ENCODE results near the gene SLC9A9. TPM values are rescaled to one million over a fixed set of nuclear protein-coding genes. Genes with fewer than 3 reads are reported as not detected.

The SLC9A9 gene
- polyA plus RNA-seq, 1 donor, result 6.3 TPM

DNA sequence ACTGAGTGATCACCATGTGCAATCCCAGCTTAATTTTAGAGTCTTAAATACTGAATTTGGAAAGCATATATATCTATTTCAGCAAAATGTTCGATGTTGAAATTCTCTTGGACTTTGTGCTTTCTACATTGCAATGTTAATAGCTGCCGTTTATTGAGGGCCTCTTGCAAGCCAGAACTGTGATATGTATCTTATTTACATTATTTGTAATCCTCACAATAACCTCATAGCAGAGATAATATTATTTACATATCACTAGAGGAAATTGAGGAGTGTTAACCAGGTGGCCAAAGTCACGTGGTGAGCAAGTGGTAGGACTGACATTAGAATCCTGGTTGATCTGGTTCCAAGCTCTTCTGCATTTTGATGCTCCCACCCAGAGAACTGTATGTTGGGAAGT, 254.1 kb downstream of the SLC9A9 start:
- H3K9me3 ChIP-seq (ENCODE audit: control insufficient read depth, low read depth, low read length), result no peaks in the 10 kb centered on the region
- peaks cover 25% of the 10 kb centered on the region for H3K4me1 ChIP-seq (ENCODE audit: control insufficient read depth, insufficient read depth, low read length)
- no peaks in the 10 kb centered on the region for H3K27me3 ChIP-seq (ENCODE audit: control insufficient read depth, insufficient read depth, low read length)
- peak; percentile 61 to 84 for DNase-seq
- no peaks in the 10 kb centered on the region for H3K36me3 ChIP-seq (ENCODE audit: control insufficient read depth, insufficient read depth, low read length)
- WGBS (ENCODE audit: insufficient coverage, low lambda C conversion rate), result 0% methylated on average over 1 of the region's 3 CpGs
- no peak overlapping the region for H3K4me3 ChIP-seq (ENCODE audit: low read length)
- H3K27ac ChIP-seq (ENCODE audit: low read length), result no peak overlapping the region

- H3K27ac ChIP-seq (ENCODE audit: low read length), result no peak overlapping the region
- WGBS (ENCODE audit: insufficient coverage, low lambda C conversion rate), result 100% methylated on average over 1 of the region's 3 CpGs
- H3K36me3 ChIP-seq (ENCODE audit: control insufficient read depth, insufficient read depth, low read length), result no peaks in the 10 kb centered on the region
- DNase-seq, result no peak
- H3K9me3 ChIP-seq (ENCODE audit: control insufficient read depth, low read depth, low read length), result no peaks in the 10 kb centered on the region
- peaks cover 32% of the 10 kb centered on the region for H3K4me1 ChIP-seq (ENCODE audit: control insufficient read depth, insufficient read depth, low read length)
- H3K27me3 ChIP-seq (ENCODE audit: control insufficient read depth, insufficient read depth, low read length), result no peaks in the 10 kb centered on the region
- H3K4me3 ChIP-seq (ENCODE audit: low read length), result no peak overlapping the region
These were observed 257.6 kb downstream of the SLC9A9 start for GRCh38 chr3:143590660-143591059.

DNA sequence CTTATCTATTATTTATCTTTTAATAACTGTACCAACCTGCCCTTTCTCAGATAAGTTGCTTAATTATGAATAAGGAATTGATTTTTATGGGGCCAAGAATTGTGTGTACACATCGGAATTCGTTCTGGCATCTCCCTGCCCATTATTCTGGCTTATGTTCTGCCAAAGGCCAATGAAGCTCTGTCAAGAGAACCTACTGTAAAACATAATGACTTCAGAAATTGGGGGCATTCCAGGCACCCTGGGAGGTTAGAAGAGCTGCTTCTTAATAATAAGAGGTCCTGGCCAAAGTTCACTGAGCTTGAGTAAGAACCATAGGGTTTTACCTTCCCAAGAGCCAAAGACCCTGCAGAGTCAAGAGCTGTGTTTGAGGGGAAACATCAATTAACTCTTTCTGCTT, 261.7 kb downstream of the SLC9A9 start:
- no peak overlapping the region for H3K27ac ChIP-seq (ENCODE audit: low read length)
- no peaks in the 10 kb centered on the region for H3K9me3 ChIP-seq (ENCODE audit: control insufficient read depth, low read depth, low read length)
- no peaks in the 10 kb centered on the region for H3K27me3 ChIP-seq (ENCODE audit: control insufficient read depth, insufficient read depth, low read length)
- H3K36me3 ChIP-seq (ENCODE audit: control insufficient read depth, insufficient read depth, low read length), result no peaks in the 10 kb centered on the region
- H3K4me1 ChIP-seq (ENCODE audit: control insufficient read depth, insufficient read depth, low read length), result peaks cover 12% of the 10 kb centered on the region
- H3K4me3 ChIP-seq (ENCODE audit: low read length), result no peak overlapping the region
- no peak for DNase-seq
- no CpG with 5 or more reads among the region's 2 CpGs for WGBS (ENCODE audit: insufficient coverage, low lambda C conversion rate)

GRCh38 chr3:143585720-143586456, 262.4 kb downstream of the SLC9A9 start:
- no peak overlapping the region for H3K4me3 ChIP-seq (ENCODE audit: low read length)
- no peak overlapping the region for H3K27ac ChIP-seq (ENCODE audit: low read length)
- no peaks in the 10 kb centered on the region for H3K36me3 ChIP-seq (ENCODE audit: control insufficient read depth, insufficient read depth, low read length)
- 83% methylated on average over 1 of the region's 4 CpGs for WGBS (ENCODE audit: insufficient coverage, low lambda C conversion rate)
- H3K4me1 ChIP-seq (ENCODE audit: control insufficient read depth, insufficient read depth, low read length), result peaks cover 10% of the 10 kb centered on the region
- no peaks in the 10 kb centered on the region for H3K9me3 ChIP-seq (ENCODE audit: control insufficient read depth, low read depth, low read length)
- no peaks in the 10 kb centered on the region for H3K27me3 ChIP-seq (ENCODE audit: control insufficient read depth, insufficient read depth, low read length)
- DNase-seq, result no peak

- H3K27me3 ChIP-seq (ENCODE audit: control insufficient read depth, insufficient read depth, low read length), result no peaks in the 10 kb centered on the region
- H3K36me3 ChIP-seq (ENCODE audit: control insufficient read depth, insufficient read depth, low read length), result no peaks in the 10 kb centered on the region
- H3K4me3 ChIP-seq (ENCODE audit: low read length), result no peak overlapping the region
- H3K27ac ChIP-seq (ENCODE audit: low read length), result no peak overlapping the region
- H3K9me3 ChIP-seq (ENCODE audit: control insufficient read depth, low read depth, low read length), result no peaks in the 10 kb centered on the region
- no CpG with 5 or more reads among the region's 1 CpG for WGBS (ENCODE audit: insufficient coverage, low lambda C conversion rate)
- H3K4me1 ChIP-seq (ENCODE audit: control insufficient read depth, insufficient read depth, low read length), result peaks cover 7% of the 10 kb centered on the region
- no peak for DNase-seq
These were observed 263.8 kb downstream of the SLC9A9 start for GRCh38 chr3:143584474-143584873.

DNA sequence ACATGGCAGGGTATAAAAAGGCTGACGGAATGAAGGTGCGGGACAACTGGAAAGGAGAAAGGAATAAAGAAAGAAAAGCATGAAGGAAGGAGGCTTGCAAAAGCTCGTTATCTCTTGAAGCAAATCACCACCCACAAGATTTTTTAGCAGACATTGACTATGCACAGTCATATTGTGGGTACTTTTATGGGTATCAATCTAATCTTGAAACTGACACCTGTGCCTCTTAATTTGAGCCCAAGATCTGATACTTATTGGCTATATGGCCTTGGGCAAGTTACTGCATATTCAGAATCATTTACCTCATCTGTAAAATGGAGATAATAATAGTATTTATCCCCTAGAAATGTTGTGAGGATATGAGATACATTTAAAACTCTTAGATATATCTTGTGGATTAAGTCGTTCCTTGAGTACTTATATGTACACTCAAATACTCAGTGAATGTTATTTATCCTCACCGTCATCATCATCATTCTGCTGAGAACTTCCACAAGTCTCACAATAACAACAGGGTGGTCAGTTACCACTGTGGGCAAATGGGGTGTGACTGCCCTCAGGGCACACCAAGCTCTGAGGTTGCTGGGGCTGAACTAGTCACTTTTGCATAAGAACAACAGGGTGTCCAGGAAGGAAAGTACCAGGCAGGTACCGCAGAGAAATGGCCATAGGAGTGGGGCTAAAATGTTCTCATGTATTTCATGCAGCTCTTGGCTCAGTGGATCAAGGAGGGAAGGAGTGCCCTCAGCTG, 266.1 kb downstream of the SLC9A9 start:
- DNase-seq, result no peak
- Histone ChIP-seq H3K4me3 (ENCODE audit: low read length) (no peak overlapping the region), H3K27ac (ENCODE audit: low read length) (no peak overlapping the region), H3K4me1 (ENCODE audit: control insufficient read depth, insufficient read depth, low read length) (peaks cover 7% of the 10 kb centered on the region), H3K27me3 (ENCODE audit: control insufficient read depth, insufficient read depth, low read length) (no peaks in the 10 kb centered on the region), H3K9me3 (ENCODE audit: control insufficient read depth, low read depth, low read length) (no peaks in the 10 kb centered on the region), H3K36me3 (ENCODE audit: control insufficient read depth, insufficient read depth, low read length) (no peaks in the 10 kb centered on the region)
- WGBS (ENCODE audit: insufficient coverage, low lambda C conversion rate), result 100% methylated on average over 4 of the region's 6 CpGs

GRCh38 chr3:143578810-143579435, 269.3 kb downstream of the SLC9A9 start:
- no peak for DNase-seq
- H3K27me3 ChIP-seq (ENCODE audit: control insufficient read depth, insufficient read depth, low read length), result no peaks in the 10 kb centered on the region
- H3K9me3 ChIP-seq (ENCODE audit: control insufficient read depth, low read depth, low read length), result no peaks in the 10 kb centered on the region
- no peaks in the 10 kb centered on the region for H3K4me1 ChIP-seq (ENCODE audit: control insufficient read depth, insufficient read depth, low read length)
- H3K27ac ChIP-seq (ENCODE audit: low read length), result no peak overlapping the region
- no peaks in the 10 kb centered on the region for H3K36me3 ChIP-seq (ENCODE audit: control insufficient read depth, insufficient read depth, low read length)
- 78% methylated on average over 1 of the region's 2 CpGs for WGBS (ENCODE audit: insufficient coverage, low lambda C conversion rate)
- H3K4me3 ChIP-seq (ENCODE audit: low read length), result no peak overlapping the region

DNA sequence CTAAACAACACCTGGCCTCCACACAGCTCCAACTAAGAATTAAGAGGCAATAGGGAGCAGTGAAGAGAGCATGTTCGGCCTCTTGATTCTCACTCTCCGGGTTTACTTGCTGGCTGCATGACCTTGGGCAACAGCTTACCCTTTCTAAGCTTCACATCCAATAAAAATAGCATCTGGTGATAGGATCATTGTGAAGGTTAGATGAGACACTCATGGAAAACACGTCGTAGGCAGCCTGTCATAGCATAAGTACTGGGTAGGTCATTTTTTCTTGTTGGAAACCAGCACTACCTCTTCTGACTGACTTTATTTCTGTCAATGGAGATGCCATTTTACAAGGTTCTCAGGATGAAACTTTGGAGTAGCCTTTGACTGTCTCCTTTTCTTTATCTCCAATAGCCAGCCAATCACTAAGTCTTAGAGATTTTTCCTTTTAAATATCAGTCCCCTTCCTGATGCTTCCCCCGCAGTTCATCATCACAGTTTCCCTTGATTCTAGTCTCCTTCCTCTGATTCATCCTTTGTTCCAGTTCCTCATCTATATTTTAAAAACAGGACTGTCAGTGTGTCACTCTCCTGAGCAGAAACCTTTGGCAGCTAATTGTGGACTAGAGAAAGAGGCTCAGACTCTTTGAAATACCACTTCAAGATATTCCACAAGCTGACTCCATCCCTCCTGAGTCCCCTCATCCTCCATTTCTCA, 271.5 kb downstream of the SLC9A9 start:
- no peaks in the 10 kb centered on the region for H3K9me3 ChIP-seq (ENCODE audit: control insufficient read depth, low read depth, low read length)
- no peak overlapping the region for H3K27ac ChIP-seq (ENCODE audit: low read length)
- H3K36me3 ChIP-seq (ENCODE audit: control insufficient read depth, insufficient read depth, low read length), result no peaks in the 10 kb centered on the region
- no peak for DNase-seq
- H3K4me3 ChIP-seq (ENCODE audit: low read length), result no peak overlapping the region
- H3K27me3 ChIP-seq (ENCODE audit: control insufficient read depth, insufficient read depth, low read length), result no peaks in the 10 kb centered on the region
- WGBS (ENCODE audit: insufficient coverage, low lambda C conversion rate), result 100% methylated on average over 3 of the region's 5 CpGs
- H3K4me1 ChIP-seq (ENCODE audit: control insufficient read depth, insufficient read depth, low read length), result no peaks in the 10 kb centered on the region

DNA sequence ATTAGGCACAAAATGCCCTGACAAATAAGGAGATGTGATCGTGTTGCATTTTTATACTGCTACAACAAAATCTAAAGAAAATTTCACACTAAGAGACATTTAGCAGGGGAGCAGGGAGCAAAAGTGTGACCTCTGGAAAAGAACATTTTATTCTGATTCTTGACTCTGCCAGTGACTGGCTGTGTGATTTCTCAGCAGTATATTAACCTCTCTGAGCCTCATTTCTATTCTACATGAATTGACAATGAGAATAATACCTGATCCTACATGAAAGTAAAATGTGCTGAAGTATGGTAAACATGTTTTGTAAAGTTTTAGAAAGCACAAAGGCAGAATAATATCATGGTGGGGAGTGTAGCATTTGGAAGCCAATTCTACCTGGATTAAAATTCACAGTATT, 273.3 kb downstream of the SLC9A9 start:
- no peaks in the 10 kb centered on the region for H3K27me3 ChIP-seq (ENCODE audit: control insufficient read depth, insufficient read depth, low read length)
- H3K4me1 ChIP-seq (ENCODE audit: control insufficient read depth, insufficient read depth, low read length), result no peaks in the 10 kb centered on the region
- no peaks in the 10 kb centered on the region for H3K9me3 ChIP-seq (ENCODE audit: control insufficient read depth, low read depth, low read length)
- H3K27ac ChIP-seq (ENCODE audit: low read length), result no peak overlapping the region
- no peaks in the 10 kb centered on the region for H3K36me3 ChIP-seq (ENCODE audit: control insufficient read depth, insufficient read depth, low read length)
- no peak for DNase-seq
- WGBS (ENCODE audit: insufficient coverage, low lambda C conversion rate), result no CpG with 5 or more reads among the region's 1 CpG
- H3K4me3 ChIP-seq (ENCODE audit: low read length), result no peak overlapping the region

GRCh38 chr3:143573610-143574303, 274.5 kb downstream of the SLC9A9 start:
- WGBS (ENCODE audit: insufficient coverage, low lambda C conversion rate), result 100% methylated on average over 3 of the region's 8 CpGs
- no peak for DNase-seq
- Histone ChIP-seq H3K36me3 (ENCODE audit: control insufficient read depth, insufficient read depth, low read length) (no peaks in the 10 kb centered on the region), H3K4me1 (ENCODE audit: control insufficient read depth, insufficient read depth, low read length) (no peaks in the 10 kb centered on the region), H3K4me3 (ENCODE audit: low read length) (no peak overlapping the region), H3K27ac (ENCODE audit: low read length) (no peak overlapping the region), H3K9me3 (ENCODE audit: control insufficient read depth, low read depth, low read length) (no peaks in the 10 kb centered on the region), H3K27me3 (ENCODE audit: control insufficient read depth, insufficient read depth, low read length) (no peaks in the 10 kb centered on the region)
